GM19452 (cell line): ENCODE measurements around the gene TP53BP2.

ENCODE experiments used
- ATAC-seq: cut with Tn5 transposase; IDR thresholded peaks from one replicate; pipeline ENCODE4 v1.9.1; 2021; ENCODE audit not compliant: unreplicated experiment

TP53BP2 gene

GRCh38 chr1:223802032-223802431 is 43.7 kb downstream of the TP53BP2 start:
- ATAC-seq = no peak

GRCh38 chr1:223796210-223796609 is 49.5 kb downstream of the TP53BP2 start:
- no peak for ATAC-seq

GRCh38 chr1:223794136-223794880 is 51.4 kb downstream of the TP53BP2 start:
- ATAC-seq = no peak

GRCh38 chr1:223793716-223794115 is 52.0 kb downstream of the TP53BP2 start:
- no peak for ATAC-seq

GRCh38 chr1:223792046-223792445 is 53.7 kb downstream of the TP53BP2 start:
- no peak for ATAC-seq

GRCh38 chr1:223788746-223789415 is 56.9 kb downstream of the TP53BP2 start:
- ATAC-seq = no peak

- no peak for ATAC-seq
Observed at GRCh38 chr1:223785808-223786207, 59.9 kb downstream of the TP53BP2 start.

GRCh38 chr1:223784541-223784940 is 61.2 kb downstream of the TP53BP2 start:
- ATAC-seq = no peak

- ATAC-seq = no peak
Observed at GRCh38 chr1:223783676-223784075, 62.1 kb downstream of the TP53BP2 start.

- no peak for ATAC-seq
Observed at GRCh38 chr1:223780949-223781348, 64.8 kb downstream of the TP53BP2 start.

GRCh38 chr1:223780318-223780717 is 65.4 kb downstream of the TP53BP2 start:
- no peak for ATAC-seq

GRCh38 chr1:223776826-223777454 is 68.8 kb downstream of the TP53BP2 start:
- no peak for ATAC-seq

GRCh38 chr1:223776075-223776814 is 69.5 kb downstream of the TP53BP2 start:
- no peak for ATAC-seq

GRCh38 chr1:223775711-223776074 is 70.1 kb downstream of the TP53BP2 start:
- ATAC-seq = no peak

- ATAC-seq = no peak
Observed at GRCh38 chr1:223775054-223775453, 70.7 kb downstream of the TP53BP2 start.

GRCh38 chr1:223774134-223774814 is 71.5 kb downstream of the TP53BP2 start:
- no peak for ATAC-seq

GRCh38 chr1:223772771-223773160 is 73.0 kb downstream of the TP53BP2 start:
- no peak for ATAC-seq

GRCh38 chr1:223771814-223772770 is 73.7 kb downstream of the TP53BP2 start:
- no peak for ATAC-seq

- ATAC-seq = no peak
Observed at GRCh38 chr1:223771469-223771813, 74.3 kb downstream of the TP53BP2 start.
